Activated T-helper 1 cell treated with anti-CD3 and anti-CD28 coated beads, Interleukin-2, amount 50 U/mL, for 16 hours (primary cell): ENCODE data around the gene RNPS1.
"Not testable (repeated sequence)": the region's sequence is repeated elsewhere in the genome, so short reads cannot be mapped to it uniquely, and the experiment has no call there.

Experiments used
- DNase-seq, 2 donors: peaks; one replicate each; pipeline ENCODE4 v3.0.0-alpha.2; 2020; ENCODE audit warnings: low read depth in 1 of 2, low spot score in 1 of 2

Gene RNPS1

DNA sequence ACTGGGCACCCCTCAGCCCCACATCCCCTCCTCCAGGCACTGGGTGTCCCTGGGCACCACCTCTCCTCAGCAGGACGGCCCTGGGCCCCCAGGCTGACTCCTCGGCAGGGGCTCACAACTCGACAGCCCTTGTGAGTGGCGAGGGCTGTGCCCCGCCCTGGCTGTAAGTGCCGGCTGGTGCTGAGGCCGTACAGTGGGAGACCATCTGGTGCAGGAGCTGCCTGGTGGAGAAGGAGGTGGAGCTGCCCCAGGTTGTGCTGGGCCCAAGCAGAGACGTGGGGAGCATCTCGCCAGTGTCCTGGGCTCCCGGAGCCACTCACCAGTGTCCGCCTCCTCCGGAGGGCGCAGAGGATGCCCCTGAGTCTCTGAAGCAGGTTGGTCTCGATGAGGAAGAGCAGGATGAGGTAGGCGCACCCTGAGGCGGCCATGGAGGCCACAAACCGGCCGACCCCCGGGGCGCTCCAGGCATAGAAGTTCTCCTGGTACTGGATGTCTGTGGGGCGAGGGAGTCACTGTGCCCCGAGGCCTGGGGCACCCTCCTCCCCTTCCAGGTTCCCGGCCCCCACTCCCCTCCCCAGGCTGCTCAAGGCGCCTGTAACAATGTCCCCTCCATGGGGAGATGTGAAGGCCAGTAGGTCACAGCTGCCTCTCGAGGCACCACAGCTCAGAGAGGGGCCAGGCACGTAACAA lies 15.1 kb upstream of the RNPS1 start:
- DNase-seq = no peak

DNA sequence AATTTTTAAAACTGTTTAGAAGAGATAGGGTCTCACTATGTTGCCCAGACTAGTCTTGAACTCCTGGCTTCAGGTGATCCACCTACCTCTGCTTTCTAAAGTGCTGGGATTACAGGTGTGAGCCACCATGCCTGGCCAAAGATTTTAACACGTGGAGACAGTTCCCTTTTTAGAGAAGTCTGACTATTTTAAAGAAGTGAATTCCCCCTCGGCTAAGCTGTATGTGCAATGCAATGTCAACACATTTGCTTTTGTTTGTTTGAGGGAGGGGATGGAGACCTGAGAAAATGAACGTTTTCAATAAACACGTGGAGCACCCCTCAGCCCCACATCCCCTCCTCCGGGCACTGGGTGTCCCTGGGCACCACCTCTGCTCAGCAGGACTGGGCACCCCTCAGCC lies 14.3 kb upstream of the RNPS1 start:
- DNase-seq = no peak

DNA sequence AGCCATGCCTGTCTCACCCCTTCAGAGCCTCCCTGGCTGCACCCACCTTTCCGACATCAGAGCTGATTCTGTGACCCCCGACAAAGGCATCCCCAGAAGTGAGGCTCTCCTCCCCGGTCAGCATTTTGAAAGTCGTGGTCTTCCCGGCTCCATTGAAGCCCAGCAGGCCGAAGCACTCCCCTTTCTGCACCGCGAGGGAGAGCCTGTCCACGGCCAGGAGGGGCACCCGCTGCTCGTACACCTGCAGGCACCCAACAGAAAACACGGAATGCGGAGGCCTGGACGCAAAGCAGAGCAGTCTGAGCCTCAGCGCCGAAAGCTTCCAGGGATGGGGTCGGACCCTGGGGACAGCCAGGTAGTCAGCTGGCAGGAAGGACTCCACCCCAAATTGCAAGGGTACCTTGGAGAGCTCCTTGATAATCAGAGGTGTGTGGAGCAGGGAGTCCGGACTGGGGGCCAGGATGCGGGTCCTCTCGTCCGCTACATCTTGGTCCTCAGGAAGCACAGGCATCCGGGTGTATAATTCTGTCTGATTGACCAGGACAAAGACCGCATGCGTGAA lies 13.1 kb upstream of the RNPS1 start:
- DNase-seq = no peak

DNA sequence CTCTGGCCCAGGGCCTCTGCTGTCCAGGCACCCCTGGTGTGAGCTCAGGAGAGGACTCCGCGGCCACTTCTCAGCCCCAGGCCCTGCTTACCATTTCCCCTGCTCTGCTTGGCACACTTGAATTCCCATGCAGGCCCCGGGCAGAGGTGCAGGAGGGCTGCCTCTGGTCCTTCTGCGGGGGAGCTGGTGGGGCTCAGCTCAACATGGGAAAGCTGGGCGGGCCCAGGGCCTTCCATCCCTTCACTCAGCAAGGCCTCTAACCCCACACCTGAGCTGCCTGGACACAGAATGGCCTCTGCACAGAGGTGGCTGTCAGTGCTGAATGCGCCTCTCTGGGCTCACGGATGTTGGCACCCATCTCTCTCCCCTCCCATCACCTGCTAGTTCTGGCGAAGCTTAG lies 12.5 kb upstream of the RNPS1 start:
- no peak for DNase-seq

DNA sequence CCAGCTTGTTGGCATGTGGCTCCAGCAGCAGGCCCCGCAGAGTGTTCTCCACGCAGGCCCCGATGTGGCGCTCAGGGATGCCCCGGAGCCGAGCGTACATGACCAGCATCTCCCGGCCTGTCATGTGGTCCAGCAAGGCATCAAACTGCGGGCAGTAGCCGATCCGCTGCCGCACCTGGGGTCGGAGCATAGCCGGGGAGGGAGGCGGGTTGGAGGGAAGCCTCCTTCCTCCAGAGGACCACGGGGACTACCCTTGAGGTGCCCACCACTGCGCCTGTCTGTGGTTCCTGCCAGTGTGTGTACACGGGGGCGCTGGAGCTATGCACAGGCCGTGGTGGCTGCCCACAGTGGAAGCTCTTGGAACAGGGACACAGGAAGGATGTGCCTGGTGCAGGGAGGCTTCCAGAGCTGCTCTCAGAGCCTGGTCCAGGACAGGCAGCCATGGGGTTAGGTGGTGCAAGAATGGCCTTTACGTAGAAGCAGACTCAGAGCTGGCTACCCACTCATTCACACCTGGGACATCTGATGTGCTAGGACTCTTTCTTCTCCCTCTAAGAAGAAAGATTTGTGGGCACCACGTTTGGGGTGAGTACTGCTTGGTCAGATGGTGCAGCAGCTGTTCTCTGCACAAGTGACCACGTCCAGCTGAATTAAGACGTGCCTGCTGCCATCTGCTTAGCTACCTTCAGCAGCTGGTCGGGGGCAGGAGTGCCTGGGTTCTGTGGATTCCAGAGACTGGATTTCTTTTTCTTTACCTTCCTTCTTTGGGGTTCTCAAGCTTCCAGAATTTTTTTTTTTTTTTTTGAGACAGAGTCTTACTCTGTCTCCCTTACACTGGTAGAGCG lies 11.3 kb upstream of the RNPS1 start:
- no peak for DNase-seq

DNA sequence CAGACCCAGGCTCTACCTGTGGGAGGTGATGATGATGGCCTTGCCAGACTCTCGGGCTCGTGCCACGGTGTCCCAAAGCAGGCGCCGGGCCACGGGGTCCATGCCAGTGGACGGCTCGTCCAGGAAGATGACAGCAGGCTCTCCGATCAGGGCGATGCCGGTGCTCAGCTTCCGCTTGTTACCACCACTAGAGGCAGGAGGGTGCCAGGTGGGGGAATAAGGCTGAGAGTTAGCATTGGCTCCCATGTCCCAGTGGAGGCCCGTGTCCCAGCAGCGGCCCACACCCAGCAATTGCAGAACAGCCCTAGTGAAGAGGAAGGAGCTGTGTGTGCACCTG lies 10.3 kb upstream of the RNPS1 start:
- no peak for DNase-seq

DNA sequence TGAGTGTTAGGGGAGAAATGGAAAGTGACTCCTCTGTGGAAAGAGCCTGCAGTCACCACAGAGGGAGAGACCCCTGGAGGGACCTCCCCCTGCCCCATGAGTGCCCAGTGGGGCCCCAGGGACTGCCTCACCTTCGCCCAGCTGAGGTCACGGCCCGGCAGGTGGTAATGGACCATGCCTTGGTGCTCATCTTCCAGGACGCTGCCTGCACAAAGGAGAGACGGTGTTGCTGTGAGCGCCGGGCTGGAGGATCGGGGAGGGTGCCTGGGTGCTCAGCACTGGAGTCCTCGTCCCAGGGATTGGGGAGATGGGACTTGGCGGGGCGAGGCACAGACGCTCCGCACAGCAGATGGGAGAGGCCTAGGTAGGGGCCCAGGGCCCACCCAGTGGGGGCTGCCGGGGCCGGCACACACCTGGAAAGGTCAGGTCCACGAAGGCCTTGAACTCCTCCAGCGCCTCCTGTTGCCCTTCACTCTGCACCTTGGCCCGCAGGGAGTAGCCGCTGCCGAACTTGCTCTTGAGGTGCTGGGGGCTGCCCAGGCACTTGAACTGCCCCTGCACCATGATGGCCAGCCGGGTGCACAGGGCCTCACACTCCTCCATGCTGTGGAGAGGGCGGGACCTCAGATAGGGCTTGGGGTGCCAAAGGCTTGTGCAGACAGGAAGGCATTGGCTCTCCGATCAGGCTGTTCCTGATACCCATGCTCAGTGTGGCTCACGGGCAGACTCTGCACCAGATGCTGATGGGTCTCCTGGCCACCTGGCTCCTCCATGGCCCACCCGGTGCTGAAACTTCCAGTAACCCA lies 9.7 kb upstream of the RNPS1 start:
- no peak for DNase-seq

DNA sequence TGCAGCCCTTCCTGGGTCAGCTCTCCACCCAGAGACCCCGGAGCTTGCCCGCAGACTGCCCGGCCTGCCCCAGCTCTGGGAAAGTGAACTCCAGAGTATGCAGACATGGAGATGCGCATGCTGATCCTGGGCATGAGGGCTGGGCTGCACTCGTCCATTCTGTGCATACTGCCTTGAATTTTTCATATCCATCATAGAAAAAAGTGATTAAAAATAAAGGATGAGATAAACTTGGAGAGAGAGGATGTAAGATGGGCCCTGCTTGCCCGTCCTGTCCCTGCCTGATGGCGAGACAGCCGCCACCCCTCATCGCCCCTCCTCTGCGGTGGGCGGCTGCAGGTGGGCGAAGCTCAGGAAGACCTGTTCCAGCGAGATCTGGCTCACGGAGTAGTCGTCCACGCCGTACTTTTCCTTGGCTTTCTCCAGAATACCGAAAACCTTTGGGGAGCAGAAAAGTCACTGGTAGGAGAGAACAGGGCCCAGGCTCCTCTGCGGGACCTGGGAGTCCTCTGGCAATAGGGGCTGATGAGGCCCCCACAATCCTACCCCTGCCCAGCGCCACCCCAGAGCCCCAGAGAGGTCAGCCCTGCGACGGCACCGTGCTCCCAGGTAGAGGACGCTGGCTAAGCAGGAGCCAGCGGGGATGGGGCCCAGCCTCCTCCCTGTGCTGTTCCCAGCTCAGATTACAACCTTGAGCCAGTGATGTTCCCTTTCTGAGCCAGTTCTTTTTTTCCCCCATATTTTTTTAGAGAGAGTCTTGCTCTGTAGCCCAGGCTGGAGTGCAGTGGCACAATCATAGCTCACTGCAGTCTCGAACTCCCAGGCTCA lies 8.7 kb upstream of the RNPS1 start:
- DNase-seq = no peak

DNA sequence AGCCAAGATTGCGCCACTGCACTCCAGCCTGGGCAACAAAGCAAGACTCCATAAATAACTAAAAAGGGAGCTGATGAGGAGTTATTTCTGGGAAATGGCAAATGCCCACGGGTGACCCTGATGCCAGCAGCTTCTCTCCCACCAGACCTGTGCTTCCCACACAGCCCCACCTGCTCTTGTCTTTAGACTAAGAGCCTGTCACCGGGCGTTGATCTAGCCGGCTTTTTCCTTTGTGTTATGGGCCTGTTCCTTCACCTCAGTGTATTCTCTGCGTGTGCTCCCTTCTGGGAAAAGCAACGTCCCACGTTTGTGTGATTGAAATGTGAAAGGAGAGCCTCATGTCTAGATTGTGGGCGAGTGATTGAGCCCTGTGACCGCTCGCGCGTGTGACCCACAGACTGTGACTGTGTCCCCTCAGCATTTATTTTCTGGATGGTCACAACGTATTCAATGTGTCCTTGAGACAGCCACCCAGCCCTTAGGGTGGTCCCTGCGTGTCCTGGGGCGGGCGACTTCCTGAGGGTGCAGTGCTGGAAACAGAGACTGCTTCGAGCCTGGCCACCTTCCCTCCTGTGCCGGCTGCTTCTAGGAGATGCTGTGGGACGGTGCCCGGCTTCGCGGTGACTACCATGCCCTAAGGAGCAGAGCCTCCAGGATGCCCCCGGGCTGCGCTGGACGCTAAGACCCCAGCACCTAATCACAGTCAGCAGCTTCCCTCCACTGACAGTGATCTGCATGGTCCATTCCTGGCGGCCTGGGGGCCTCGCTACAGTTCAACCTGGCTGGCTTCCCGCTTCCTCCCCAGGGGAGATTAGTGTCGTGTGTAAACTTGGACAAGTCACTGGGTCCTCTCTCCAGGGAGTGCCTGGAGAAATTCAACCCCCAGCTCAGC lies 7.8 kb upstream of the RNPS1 start:
- DNase-seq = no peak

DNA sequence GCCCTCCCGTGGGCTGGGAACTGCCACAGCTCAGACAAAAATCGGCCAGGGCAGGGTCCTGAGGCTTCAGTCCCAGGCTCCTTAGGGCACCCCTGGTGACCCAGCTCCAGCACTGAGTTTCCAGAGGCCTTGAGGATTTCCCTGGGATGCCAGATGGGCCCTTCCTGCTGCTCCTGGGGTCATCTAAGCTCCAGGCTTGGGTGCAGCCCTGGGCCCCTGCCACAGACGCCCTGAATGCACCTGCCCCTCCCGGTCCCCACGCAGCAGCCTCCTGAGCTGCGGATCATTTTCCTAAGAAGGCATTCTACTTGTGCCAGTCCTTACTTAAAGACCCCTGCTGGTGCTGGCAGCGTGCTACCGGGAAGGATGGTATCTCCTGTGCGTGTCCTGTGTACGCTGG lies 6.0 kb upstream of the RNPS1 start:
- DNase-seq = no peak

DNA sequence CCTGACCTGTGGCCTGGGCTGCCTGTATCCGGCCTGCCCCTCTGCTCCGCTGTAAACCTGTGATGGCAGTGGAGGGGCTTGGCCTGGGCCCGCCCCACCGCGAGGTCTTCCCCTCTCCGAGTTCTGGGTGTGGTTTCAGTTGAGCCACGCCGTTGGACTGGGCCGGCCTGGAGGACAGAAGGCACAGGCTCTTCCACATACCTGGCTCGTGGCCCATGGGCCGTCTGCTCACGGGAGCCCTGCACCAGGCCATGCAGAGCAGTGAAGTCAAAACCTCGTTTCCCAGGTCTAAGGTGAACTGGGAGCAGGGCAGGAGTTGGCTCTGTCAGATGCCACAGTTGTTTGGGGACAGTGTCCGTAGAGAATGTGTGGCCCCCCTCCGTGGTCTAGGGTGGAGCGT lies 5.6 kb upstream of the RNPS1 start:
- DNase-seq = no peak

DNA sequence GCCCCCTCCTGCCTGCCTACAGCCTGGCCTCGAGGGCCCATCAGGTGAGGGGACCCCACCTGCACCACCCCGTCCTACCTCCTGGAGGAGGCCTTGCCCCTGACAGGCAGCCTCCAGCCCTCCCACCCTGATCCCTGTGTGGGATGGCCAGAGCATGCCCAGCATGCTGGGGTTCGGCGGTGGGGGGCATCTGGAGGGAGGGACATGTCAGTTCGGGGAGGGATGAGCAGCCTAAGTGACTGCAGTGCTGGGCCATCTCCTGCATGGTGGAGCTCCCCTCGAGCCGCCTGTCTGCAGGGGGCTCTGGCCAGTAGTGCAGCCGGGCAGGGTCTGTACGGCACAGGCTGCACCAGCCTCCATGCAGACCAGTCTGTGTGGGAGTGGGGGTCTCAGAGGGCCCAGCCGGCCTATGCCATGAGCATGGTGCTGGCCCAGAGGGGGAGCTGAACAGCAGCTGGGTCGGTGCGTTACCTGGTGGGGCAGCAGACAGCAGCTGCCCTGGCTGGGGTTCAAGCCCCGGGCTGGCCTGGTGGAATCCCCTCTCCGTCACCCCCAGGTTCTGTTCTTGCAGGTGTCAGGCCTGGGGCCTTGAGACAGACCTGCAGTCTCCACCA lies 4.0 kb upstream of the RNPS1 start:
- no peak for DNase-seq

DNA sequence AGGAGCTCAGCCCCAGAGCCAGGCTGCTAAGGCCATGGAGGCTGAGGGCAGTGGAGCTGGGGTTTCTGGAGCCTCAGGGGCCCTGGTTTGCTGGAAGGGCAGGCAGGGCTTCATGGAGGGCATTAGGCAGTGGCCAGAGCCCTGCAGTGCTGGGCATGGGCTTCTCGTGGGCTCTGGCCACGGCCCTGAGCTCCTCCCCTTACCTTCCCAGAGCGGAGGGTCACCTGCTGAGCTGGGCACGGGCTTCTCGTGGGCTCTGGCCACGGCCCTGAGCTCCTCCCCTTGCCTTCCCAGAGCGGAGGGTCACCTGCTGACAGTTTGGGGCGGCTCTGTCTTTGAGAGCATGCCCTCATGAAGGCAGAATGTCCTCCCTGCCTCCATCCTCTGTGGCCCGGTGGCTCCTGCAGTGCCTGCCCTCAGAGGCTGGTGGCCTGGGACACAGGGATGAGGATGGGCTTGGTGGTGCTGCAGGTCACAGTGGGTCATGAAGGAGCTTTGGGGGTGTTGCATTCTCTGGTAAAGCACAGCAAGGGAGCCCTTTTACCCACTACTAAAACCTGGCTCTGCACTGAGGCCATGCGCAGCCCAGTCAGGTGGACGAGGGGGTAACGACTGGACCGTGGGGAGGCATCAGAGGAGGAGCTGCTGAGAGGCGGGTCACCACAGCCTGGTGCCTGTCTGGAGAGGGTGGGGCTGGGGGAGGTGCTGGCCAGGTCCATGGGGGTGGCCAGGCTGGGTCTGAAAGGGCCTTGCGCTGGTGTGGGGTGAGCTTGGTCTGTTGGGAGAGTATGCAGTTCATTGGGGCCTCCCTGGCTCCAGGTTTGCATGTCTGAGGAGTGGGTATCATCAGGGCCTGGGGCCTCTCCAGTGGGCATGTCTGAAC lies 2.9 kb upstream of the RNPS1 start:
- no peak for DNase-seq

DNA sequence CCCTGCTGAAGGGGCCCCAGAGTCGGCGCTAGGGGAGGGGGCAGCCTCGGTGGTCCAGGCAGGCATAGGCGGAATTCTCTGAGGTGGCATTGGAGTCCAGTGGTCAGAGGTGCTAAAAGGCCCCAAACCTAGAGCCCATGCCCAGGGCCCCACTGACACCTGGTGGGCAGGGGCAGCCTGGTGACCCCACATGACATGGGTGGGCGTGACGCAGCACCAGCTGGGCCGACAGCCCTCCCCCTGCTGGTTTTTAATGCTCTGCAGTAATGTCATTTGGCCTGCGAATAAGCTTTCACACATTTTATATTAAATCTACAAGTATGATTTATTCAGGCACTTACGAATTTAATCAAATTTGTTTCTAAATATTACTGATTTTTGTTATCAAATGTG lies 2.1 kb upstream of the RNPS1 start:
- no peak for DNase-seq

DNA sequence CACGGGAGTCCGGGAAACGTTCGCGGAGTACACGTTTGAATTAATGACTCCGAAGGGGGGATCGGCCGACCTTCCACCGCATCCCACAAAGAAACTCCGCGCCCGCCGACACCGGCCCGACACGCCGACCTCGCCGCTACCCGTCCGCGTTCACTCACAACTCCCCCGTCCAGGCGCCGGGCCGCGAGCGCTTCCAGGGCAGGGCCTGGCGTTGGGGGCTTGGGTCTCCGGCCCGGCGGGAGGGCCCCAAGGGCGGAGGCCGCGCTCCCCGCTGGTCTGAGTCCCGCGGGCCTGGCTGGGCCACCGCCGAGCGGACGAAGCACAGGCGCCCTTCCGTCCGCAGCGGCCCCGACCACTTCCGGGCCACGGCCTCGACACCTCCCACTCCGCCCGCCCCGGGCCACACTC lies 417 bp downstream of the RNPS1 start:
- not testable (repeated sequence) for DNase-seq

DNA sequence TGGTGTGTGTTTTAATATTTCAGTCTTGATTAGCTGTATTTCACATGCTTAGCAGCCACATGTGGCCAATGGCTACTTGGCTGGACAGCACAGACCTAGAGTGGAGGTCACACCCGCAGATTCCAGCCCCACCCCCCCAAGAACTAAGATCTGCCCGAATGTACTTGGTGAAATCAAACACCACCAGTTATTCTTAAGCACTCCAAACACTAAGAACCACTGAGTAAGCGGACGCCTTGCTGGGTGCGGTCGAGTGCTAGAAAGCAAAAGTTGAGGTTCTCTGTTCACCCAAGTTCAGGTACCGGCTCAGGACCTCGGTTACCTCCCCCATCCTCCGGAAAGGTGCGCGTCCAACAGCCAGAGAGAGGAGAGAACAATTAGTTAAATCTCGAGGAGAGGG lies 1.0 kb downstream of the RNPS1 start:
- DNase-seq = not testable (repeated sequence)

DNA sequence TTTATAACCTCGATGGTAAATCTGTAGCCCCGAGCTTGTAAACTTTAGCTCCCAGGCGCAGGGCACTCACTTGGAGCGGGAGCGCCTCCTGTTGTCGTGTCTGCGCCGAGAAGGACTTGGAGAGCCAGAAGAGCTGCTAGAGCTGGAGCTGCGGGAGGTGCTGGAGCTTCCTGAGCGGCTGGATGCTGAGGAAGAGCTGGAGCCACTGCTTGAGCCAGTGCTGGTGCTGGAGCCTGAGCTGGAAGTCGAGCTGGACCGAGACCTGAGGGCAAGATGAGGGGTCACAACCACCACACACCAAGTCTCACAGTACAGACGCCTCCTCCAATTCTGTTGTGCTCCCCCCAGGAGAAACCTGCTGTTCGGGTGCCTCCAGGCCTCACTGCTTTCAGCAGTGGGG lies 4.9 kb downstream of the RNPS1 start:
- not testable (repeated sequence) for DNase-seq

DNA sequence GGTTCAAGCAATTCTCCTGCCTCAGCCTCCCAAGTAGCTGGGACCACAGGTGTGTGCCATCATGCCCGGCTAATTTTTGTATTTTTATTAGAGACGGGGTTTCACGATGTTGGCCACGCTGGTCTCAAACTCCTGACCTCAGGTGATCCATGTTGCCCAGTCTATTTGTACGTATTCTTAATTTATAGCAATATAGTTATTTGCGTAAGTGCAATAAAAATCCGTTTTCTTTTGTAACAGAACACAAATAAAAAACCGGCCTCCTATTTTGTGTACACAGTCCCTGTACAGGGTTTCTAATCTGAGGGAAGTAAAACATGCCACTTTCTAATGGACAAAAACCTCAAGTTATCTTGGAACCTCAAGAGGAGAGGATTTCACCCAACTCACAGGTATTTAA lies 7.7 kb downstream of the RNPS1 start:
- DNase-seq = no peak
